Astrocyte (in vitro differentiated cells and primary cell): ENCODE data around the gene NCAPD3. TPM values are rescaled to one million over a fixed set of nuclear protein-coding genes. Genes with fewer than 3 reads are reported as not detected.

Experiments used
- DNase-seq: peaks from one replicate; pipeline ENCODE4 v3.0.0-alpha.2; 2010; ENCODE audit warnings: low read depth
- FAIRE-seq: peaks from 2 replicates; lab custom pipeline; 2011; peaks lifted over from hg19 to GRCh38; lab: Jason Lieb, UNC
- H2AFZ ChIP-seq: 2 replicates; pipeline ENCODE4 v1.6.0; 2012; ENCODE audit warnings: low read depth, low read length, inconsistent platforms
- H3K27ac ChIP-seq: 2 replicates; pipeline ENCODE4 v1.5.1; 2011; ENCODE audit warnings: low read depth, low read length, inconsistent platforms
- H3K27me3 ChIP-seq: 2 replicates; pipeline ENCODE4 v1.6.0; 2011; ENCODE audit warnings: low read length, inconsistent platforms; ENCODE audit not compliant: insufficient read depth
- H3K36me3 ChIP-seq: 2 replicates; pipeline ENCODE4 v1.5.1; 2011; ENCODE audit warnings: low read length, inconsistent platforms; ENCODE audit not compliant: insufficient read depth
- H3K4me1 ChIP-seq: 2 replicates; pipeline ENCODE4 v1.5.1; 2011; ENCODE audit warnings: low read length, inconsistent platforms; ENCODE audit not compliant: insufficient read depth
- H3K4me2 ChIP-seq: 2 replicates; pipeline ENCODE4 v1.6.0; 2012; ENCODE audit warnings: low read length, inconsistent platforms
- H3K4me3 ChIP-seq: 2 replicates; pipeline ENCODE4 v1.5.1; 2011; ENCODE audit warnings: low read depth, mild to moderate bottlenecking, low read length, inconsistent platforms; ENCODE audit not compliant: insufficient read depth
- H3K79me2 ChIP-seq: 2 replicates; pipeline ENCODE4 v1.6.0; 2012; ENCODE audit warnings: mild to moderate bottlenecking, low read length, inconsistent platforms; ENCODE audit not compliant: insufficient read depth
- H3K9ac ChIP-seq: 2 replicates; pipeline ENCODE4 v1.6.0; 2012; ENCODE audit warnings: mild to moderate bottlenecking, low read length, inconsistent platforms
- H3K9me3 ChIP-seq: 2 replicates; pipeline ENCODE4 v1.5.1; 2012; ENCODE audit warnings: low read depth, mild to moderate bottlenecking, low read length, inconsistent platforms; ENCODE audit not compliant: insufficient read depth
- H4K20me1 ChIP-seq: 2 replicates; pipeline ENCODE4 v1.6.0; 2012; ENCODE audit warnings: low read length, inconsistent platforms; ENCODE audit not compliant: insufficient read depth
- H3K27ac Mint-ChIP-seq: one replicate; pipeline ENCODE4 v1.8.0; 2021; ENCODE audit warnings: mild to moderate bottlenecking, mixed read lengths; ENCODE audit not compliant: unreplicated experiment
- H3K27me3 Mint-ChIP-seq: one replicate; pipeline ENCODE4 v1.8.0; 2021; ENCODE audit warnings: low read depth, mixed read lengths; ENCODE audit not compliant: unreplicated experiment
- H3K36me3 Mint-ChIP-seq: one replicate; pipeline ENCODE4 v1.8.0; 2021; ENCODE audit warnings: low read depth, mixed read lengths; ENCODE audit not compliant: unreplicated experiment
- H3K4me1 Mint-ChIP-seq: one replicate; pipeline ENCODE4 v1.8.0; 2021; ENCODE audit warnings: low read depth, mixed read lengths; ENCODE audit not compliant: unreplicated experiment
- H3K4me3 Mint-ChIP-seq: one replicate; pipeline ENCODE4 v1.8.0; 2021; ENCODE audit warnings: mild to moderate bottlenecking, moderate library complexity, mixed read lengths; ENCODE audit not compliant: unreplicated experiment
- H3K9me3 Mint-ChIP-seq: one replicate; pipeline ENCODE4 v1.8.0; 2021; ENCODE audit warnings: mild to moderate bottlenecking, mixed read lengths; ENCODE audit not compliant: unreplicated experiment
- EZH2 ChIP-seq: IDR thresholded peaks from 2 replicates; pipeline ENCODE4 v1.6.1; 2012; ENCODE audit warnings: mild to moderate bottlenecking, low read length, inconsistent platforms; ENCODE audit not compliant: insufficient read depth
- total RNA-seq: library from RNA; stranded (reverse); gene quantifications from 2 replicates; pipeline ENCODE4 v1.2.1, GENCODE V29; 2021
- TF ChIP-seq, protein P1 (sequence below): IDR thresholded peaks from 2 replicates; pipeline ENCODE4 v1.5.1; 2011; ENCODE audit warnings: low read depth, mild to moderate bottlenecking, inconsistent platforms, low read length, moderate library complexity; ENCODE audit not compliant: insufficient read depth

Gene NCAPD3
- total RNA-seq, 1 donor from 2014 or later = 18.5 TPM

DNA sequence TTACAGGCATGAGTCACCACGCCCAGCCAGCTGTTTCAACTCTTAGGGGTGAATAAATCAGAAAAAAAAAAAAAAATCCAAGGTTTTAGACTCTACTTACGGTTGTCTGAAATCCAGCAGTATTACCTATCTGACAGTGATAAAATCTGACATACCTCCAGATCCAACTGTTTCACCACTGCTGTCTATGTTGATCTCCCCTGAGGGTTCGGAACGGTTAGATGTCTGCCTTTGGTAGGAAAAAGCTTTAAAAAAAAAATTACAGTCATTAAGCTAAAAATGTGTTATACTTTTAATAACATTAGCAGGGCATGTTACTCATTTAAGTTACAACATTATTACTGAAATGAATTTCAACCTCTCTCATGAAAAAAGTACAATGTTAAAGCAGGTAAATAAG is 21.1 kb downstream of the NCAPD3 start:
- FAIRE-seq (no peak), DNase-seq (no peak)
- no peaks in the 10 kb centered on the region for H4K20me1 ChIP-seq
- no peaks in the 10 kb centered on the region for H3K4me1 Mint-ChIP-seq
- no peaks in the 10 kb centered on the region for H3K27me3 Mint-ChIP-seq
- no peak overlapping the region for H3K4me2 ChIP-seq
- no peak overlapping the region for H3K4me3 Mint-ChIP-seq
- no peak overlapping the region for H3K27ac Mint-ChIP-seq
- H3K9me3 ChIP-seq = no peaks in the 10 kb centered on the region
- H3K9me3 Mint-ChIP-seq = no peaks in the 10 kb centered on the region
- peaks cover 43% of the 10 kb centered on the region for H3K36me3 ChIP-seq
- no peak overlapping the region for H2AFZ ChIP-seq
- H3K79me2 ChIP-seq = no peaks in the 10 kb centered on the region
- no peaks in the 10 kb centered on the region for H3K4me1 ChIP-seq
- TF ChIP-seq, protein P1, sequence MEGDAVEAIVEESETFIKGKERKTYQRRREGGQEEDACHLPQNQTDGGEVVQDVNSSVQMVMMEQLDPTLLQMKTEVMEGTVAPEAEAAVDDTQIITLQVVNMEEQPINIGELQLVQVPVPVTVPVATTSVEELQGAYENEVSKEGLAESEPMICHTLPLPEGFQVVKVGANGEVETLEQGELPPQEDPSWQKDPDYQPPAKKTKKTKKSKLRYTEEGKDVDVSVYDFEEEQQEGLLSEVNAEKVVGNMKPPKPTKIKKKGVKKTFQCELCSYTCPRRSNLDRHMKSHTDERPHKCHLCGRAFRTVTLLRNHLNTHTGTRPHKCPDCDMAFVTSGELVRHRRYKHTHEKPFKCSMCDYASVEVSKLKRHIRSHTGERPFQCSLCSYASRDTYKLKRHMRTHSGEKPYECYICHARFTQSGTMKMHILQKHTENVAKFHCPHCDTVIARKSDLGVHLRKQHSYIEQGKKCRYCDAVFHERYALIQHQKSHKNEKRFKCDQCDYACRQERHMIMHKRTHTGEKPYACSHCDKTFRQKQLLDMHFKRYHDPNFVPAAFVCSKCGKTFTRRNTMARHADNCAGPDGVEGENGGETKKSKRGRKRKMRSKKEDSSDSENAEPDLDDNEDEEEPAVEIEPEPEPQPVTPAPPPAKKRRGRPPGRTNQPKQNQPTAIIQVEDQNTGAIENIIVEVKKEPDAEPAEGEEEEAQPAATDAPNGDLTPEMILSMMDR = no peak
- no peak for TF ChIP-seq EZH2
- H3K27me3 ChIP-seq = no peaks in the 10 kb centered on the region
- H3K27ac ChIP-seq = no peak overlapping the region
- no peak overlapping the region for H3K4me3 ChIP-seq
- no peak overlapping the region for H3K9ac ChIP-seq
- H3K36me3 Mint-ChIP-seq = peaks cover 7% of the 10 kb centered on the region

GRCh38 chr11:134200688-134201087 is 23.1 kb downstream of the NCAPD3 start:
- peaks cover 40% of the 10 kb centered on the region for H3K36me3 ChIP-seq
- no peaks in the 10 kb centered on the region for H4K20me1 ChIP-seq
- H3K36me3 Mint-ChIP-seq = peaks cover 7% of the 10 kb centered on the region
- FAIRE-seq = no peak
- TF ChIP-seq, protein P1 = no peak
- no peak for TF ChIP-seq EZH2
- H3K4me1 ChIP-seq = no peaks in the 10 kb centered on the region
- H3K9me3 ChIP-seq = no peaks in the 10 kb centered on the region
- no peaks in the 10 kb centered on the region for H3K9me3 Mint-ChIP-seq
- H3K9ac ChIP-seq = no peak overlapping the region
- H3K79me2 ChIP-seq = no peaks in the 10 kb centered on the region
- DNase-seq = no peak
- no peak overlapping the region for H3K27ac ChIP-seq
- H3K4me3 Mint-ChIP-seq = no peak overlapping the region
- no peaks in the 10 kb centered on the region for H3K27me3 ChIP-seq
- no peak overlapping the region for H3K4me3 ChIP-seq
- H3K4me1 Mint-ChIP-seq = no peaks in the 10 kb centered on the region
- no peak overlapping the region for H3K4me2 ChIP-seq
- no peaks in the 10 kb centered on the region for H3K27me3 Mint-ChIP-seq
- H3K27ac Mint-ChIP-seq = no peak overlapping the region
- no peak overlapping the region for H2AFZ ChIP-seq

DNA sequence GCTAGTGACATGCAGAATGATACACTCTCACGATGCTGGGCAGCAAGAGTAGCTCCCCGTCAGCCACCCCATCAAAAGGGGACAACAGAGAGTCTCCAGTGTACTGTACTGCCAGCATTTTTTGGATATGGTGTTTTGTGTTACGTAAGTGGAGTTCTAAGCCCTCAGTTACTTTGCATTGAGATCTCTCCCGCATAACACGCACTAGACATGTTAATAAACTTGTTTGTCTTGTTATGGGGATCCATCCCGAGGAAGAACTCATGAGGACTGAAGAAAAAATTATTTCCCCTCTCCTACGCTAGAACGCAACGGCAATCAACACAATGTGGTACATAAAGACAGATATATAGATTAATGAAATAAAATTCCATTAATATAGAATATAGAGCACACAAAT is 24.2 kb downstream of the NCAPD3 start:
- DNase-seq = no peak
- Mint-ChIP-seq H3K36me3 (peaks cover 5% of the 10 kb centered on the region), H3K4me1 (no peaks in the 10 kb centered on the region), H3K27me3 (no peaks in the 10 kb centered on the region), H3K27ac (no peak overlapping the region), H3K4me3 (no peak overlapping the region), H3K9me3 (no peaks in the 10 kb centered on the region)
- H3K36me3 ChIP-seq = peaks cover 39% of the 10 kb centered on the region
- no peak for FAIRE-seq
- H3K4me1 ChIP-seq = no peaks in the 10 kb centered on the region
- TF ChIP-seq, protein P1 = no peak
- H4K20me1 ChIP-seq = no peaks in the 10 kb centered on the region
- H2AFZ ChIP-seq = no peak overlapping the region
- H3K9ac ChIP-seq = no peak overlapping the region
- no peaks in the 10 kb centered on the region for H3K9me3 ChIP-seq
- no peak overlapping the region for H3K27ac ChIP-seq
- H3K4me2 ChIP-seq = no peak overlapping the region
- no peaks in the 10 kb centered on the region for H3K27me3 ChIP-seq
- no peaks in the 10 kb centered on the region for H3K79me2 ChIP-seq
- H3K4me3 ChIP-seq = no peak overlapping the region
